ENCODE results near the gene SLC38A8.

Gene SLC38A8

GRCh38 chr16:84068783-84069462 lies 26.3 kb upstream of the SLC38A8 start:
- no peak for DNase-seq (ENCODE audit: low spot score)

- no peak for DNase-seq (ENCODE audit: low spot score)
Measured at GRCh38 chr16:84068041-84068440, 25.4 kb upstream of the SLC38A8 start.

- no peak for DNase-seq (ENCODE audit: low spot score)
Measured at GRCh38 chr16:84067640-84068039, 25.0 kb upstream of the SLC38A8 start.

GRCh38 chr16:84065536-84066132 lies 23.0 kb upstream of the SLC38A8 start:
- DNase-seq (ENCODE audit: low spot score) = peak; percentile 59

GRCh38 chr16:84063980-84064379 lies 21.4 kb upstream of the SLC38A8 start:
- DNase-seq (ENCODE audit: low spot score) = no peak

GRCh38 chr16:84062734-84063640 lies 20.4 kb upstream of the SLC38A8 start:
- peak; percentile 55 for DNase-seq (ENCODE audit: low spot score)

GRCh38 chr16:84061236-84061819 lies 18.7 kb upstream of the SLC38A8 start:
- DNase-seq (ENCODE audit: low spot score) = no peak

GRCh38 chr16:84059946-84060901 lies 17.6 kb upstream of the SLC38A8 start:
- DNase-seq (ENCODE audit: low spot score) = no peak

- no peak for DNase-seq (ENCODE audit: low spot score)
Measured at GRCh38 chr16:84059111-84059510, 16.5 kb upstream of the SLC38A8 start.

- no peak for DNase-seq (ENCODE audit: low spot score)
Measured at GRCh38 chr16:84058664-84059063, 16.1 kb upstream of the SLC38A8 start.

GRCh38 chr16:84058211-84058610 lies 15.6 kb upstream of the SLC38A8 start:
- no peak for DNase-seq (ENCODE audit: low spot score)

GRCh38 chr16:84056933-84057332 lies 14.3 kb upstream of the SLC38A8 start:
- DNase-seq (ENCODE audit: low spot score) = no peak

- DNase-seq (ENCODE audit: low spot score) = no peak
Measured at GRCh38 chr16:84055801-84056634, 13.4 kb upstream of the SLC38A8 start.

- DNase-seq (ENCODE audit: low spot score) = no peak
Measured at GRCh38 chr16:84055366-84055765, 12.8 kb upstream of the SLC38A8 start.

GRCh38 chr16:84054916-84055315 lies 12.3 kb upstream of the SLC38A8 start:
- no peak for DNase-seq (ENCODE audit: low spot score)

- no peak for DNase-seq (ENCODE audit: low spot score)
Measured at GRCh38 chr16:84054271-84054670, 11.7 kb upstream of the SLC38A8 start.

GRCh38 chr16:84053237-84053636 lies 10.6 kb upstream of the SLC38A8 start:
- DNase-seq (ENCODE audit: low spot score) = no peak

GRCh38 chr16:84052071-84052622 lies 9.6 kb upstream of the SLC38A8 start:
- no peak for DNase-seq (ENCODE audit: low spot score)

GRCh38 chr16:84050316-84050715 lies 7.7 kb upstream of the SLC38A8 start:
- DNase-seq (ENCODE audit: low spot score) = no peak

- DNase-seq (ENCODE audit: low spot score) = no peak
Measured at GRCh38 chr16:84049403-84050060, 6.9 kb upstream of the SLC38A8 start.
